ENCODE results near the gene LRRC75B. TPM values are rescaled to one million over a fixed set of nuclear protein-coding genes. Genes with fewer than 3 reads are reported as not detected.
"Not testable (repeated sequence)": the region's sequence is repeated elsewhere in the genome, so short reads cannot be mapped to it uniquely, and the experiment has no call there.

The LRRC75B gene
- total and polyA plus RNA-seq, 2 donors from 2014 or later = 23.4 to 47.6 TPM

- H3K4me3 ChIP-seq (ENCODE audit: low read length in 3 of 3); H3K36me3 ChIP-seq (ENCODE audit: control insufficient read depth in 2 of 3, insufficient read depth in 3 of 3, low read length in 3 of 3); H3K9me3 ChIP-seq (ENCODE audit: control insufficient read depth in 2 of 3, insufficient read depth in 1 of 3, low read length in 3 of 3); H3K27me3 ChIP-seq (ENCODE audit: control insufficient read depth, insufficient read depth, low read length); intact Hi-C loops (cut with DNase I); H3K9ac ChIP-seq (ENCODE audit: low read length in 3 of 3); FAIRE-seq; H3K4me1 ChIP-seq (ENCODE audit: control insufficient read depth in 2 of 3, insufficient read depth in 2 of 3, low read depth in 1 of 3, low read length in 3 of 3): not testable (repeated sequence)
- DNase-seq = peak; percentile 56 to 93 (median 67)
- H3K27ac ChIP-seq (ENCODE audit: low read depth in 2 of 2, low read length in 2 of 2) = peak overlapping the region; percentile 67 to 75
Observed at GRCh38 chr22:24631430-24632122, 38.7 kb upstream of the LRRC75B start.

- H3K27ac ChIP-seq (ENCODE audit: low read depth in 2 of 2, low read length in 2 of 2) = peak overlapping the region; percentile 47 to 67
- H3K9me3 ChIP-seq (ENCODE audit: control insufficient read depth in 2 of 3, insufficient read depth in 1 of 3, low read length in 3 of 3); H3K4me1 ChIP-seq (ENCODE audit: control insufficient read depth in 2 of 3, insufficient read depth in 2 of 3, low read depth in 1 of 3, low read length in 3 of 3); intact Hi-C loops (cut with DNase I); H3K36me3 ChIP-seq (ENCODE audit: control insufficient read depth in 2 of 3, insufficient read depth in 3 of 3, low read length in 3 of 3); H3K9ac ChIP-seq (ENCODE audit: low read length in 3 of 3); H3K4me3 ChIP-seq (ENCODE audit: low read length in 3 of 3); FAIRE-seq; H3K27me3 ChIP-seq (ENCODE audit: control insufficient read depth, insufficient read depth, low read length): not testable (repeated sequence)
- DNase-seq = peak in 2 of 5 donors; percentile 55 to 71
Observed at GRCh38 chr22:24630812-24631427, 38.0 kb upstream of the LRRC75B start.

- H3K9ac ChIP-seq (ENCODE audit: low read length in 3 of 3); intact Hi-C loops (cut with DNase I); H3K4me3 ChIP-seq (ENCODE audit: low read length in 3 of 3); H3K36me3 ChIP-seq (ENCODE audit: control insufficient read depth in 2 of 3, insufficient read depth in 3 of 3, low read length in 3 of 3); FAIRE-seq; H3K4me1 ChIP-seq (ENCODE audit: control insufficient read depth in 2 of 3, insufficient read depth in 2 of 3, low read depth in 1 of 3, low read length in 3 of 3); H3K9me3 ChIP-seq (ENCODE audit: control insufficient read depth in 2 of 3, insufficient read depth in 1 of 3, low read length in 3 of 3); H3K27ac ChIP-seq (ENCODE audit: low read depth in 2 of 2, low read length in 2 of 2); H3K27me3 ChIP-seq (ENCODE audit: control insufficient read depth, insufficient read depth, low read length): not testable (repeated sequence)
- DNase-seq = peak in 1 of 5 donors; percentile 81
Observed at GRCh38 chr22:24629069-24629468, 36.2 kb upstream of the LRRC75B start.

GRCh38 chr22:24627911-24628310 is 35.0 kb upstream of the LRRC75B start:
- H3K9ac ChIP-seq (ENCODE audit: low read length in 3 of 3); intact Hi-C loops (cut with DNase I); H3K27me3 ChIP-seq (ENCODE audit: control insufficient read depth, insufficient read depth, low read length); H3K36me3 ChIP-seq (ENCODE audit: control insufficient read depth in 2 of 3, insufficient read depth in 3 of 3, low read length in 3 of 3); H3K9me3 ChIP-seq (ENCODE audit: control insufficient read depth in 2 of 3, insufficient read depth in 1 of 3, low read length in 3 of 3); DNase-seq; FAIRE-seq; H3K27ac ChIP-seq (ENCODE audit: low read depth in 2 of 2, low read length in 2 of 2); H3K4me3 ChIP-seq (ENCODE audit: low read length in 3 of 3); H3K4me1 ChIP-seq (ENCODE audit: control insufficient read depth in 2 of 3, insufficient read depth in 2 of 3, low read depth in 1 of 3, low read length in 3 of 3): not testable (repeated sequence)

- H3K4me3 ChIP-seq (ENCODE audit: low read length in 3 of 3); H3K9me3 ChIP-seq (ENCODE audit: control insufficient read depth in 2 of 3, insufficient read depth in 1 of 3, low read length in 3 of 3); intact Hi-C loops (cut with DNase I); H3K36me3 ChIP-seq (ENCODE audit: control insufficient read depth in 2 of 3, insufficient read depth in 3 of 3, low read length in 3 of 3); H3K4me1 ChIP-seq (ENCODE audit: control insufficient read depth in 2 of 3, insufficient read depth in 2 of 3, low read depth in 1 of 3, low read length in 3 of 3); FAIRE-seq; H3K9ac ChIP-seq (ENCODE audit: low read length in 3 of 3); H3K27me3 ChIP-seq (ENCODE audit: control insufficient read depth, insufficient read depth, low read length); DNase-seq; H3K27ac ChIP-seq (ENCODE audit: low read depth in 2 of 2, low read length in 2 of 2): not testable (repeated sequence)
Observed at GRCh38 chr22:24622596-24622995, 29.7 kb upstream of the LRRC75B start.

- DNase-seq; H3K27ac ChIP-seq (ENCODE audit: low read depth in 2 of 2, low read length in 2 of 2); H3K9ac ChIP-seq (ENCODE audit: low read length in 3 of 3); H3K4me1 ChIP-seq (ENCODE audit: control insufficient read depth in 2 of 3, insufficient read depth in 2 of 3, low read depth in 1 of 3, low read length in 3 of 3); H3K9me3 ChIP-seq (ENCODE audit: control insufficient read depth in 2 of 3, insufficient read depth in 1 of 3, low read length in 3 of 3); H3K4me3 ChIP-seq (ENCODE audit: low read length in 3 of 3); intact Hi-C loops (cut with DNase I); FAIRE-seq; H3K27me3 ChIP-seq (ENCODE audit: control insufficient read depth, insufficient read depth, low read length); H3K36me3 ChIP-seq (ENCODE audit: control insufficient read depth in 2 of 3, insufficient read depth in 3 of 3, low read length in 3 of 3): not testable (repeated sequence)
Observed at GRCh38 chr22:24621244-24621643, 28.4 kb upstream of the LRRC75B start.

- H3K4me3 ChIP-seq (ENCODE audit: low read length in 3 of 3); H3K27me3 ChIP-seq (ENCODE audit: control insufficient read depth, insufficient read depth, low read length); intact Hi-C loops (cut with DNase I); H3K9ac ChIP-seq (ENCODE audit: low read length in 3 of 3); H3K27ac ChIP-seq (ENCODE audit: low read depth in 2 of 2, low read length in 2 of 2); FAIRE-seq; H3K4me1 ChIP-seq (ENCODE audit: control insufficient read depth in 2 of 3, insufficient read depth in 2 of 3, low read depth in 1 of 3, low read length in 3 of 3); H3K9me3 ChIP-seq (ENCODE audit: control insufficient read depth in 2 of 3, insufficient read depth in 1 of 3, low read length in 3 of 3); H3K36me3 ChIP-seq (ENCODE audit: control insufficient read depth in 2 of 3, insufficient read depth in 3 of 3, low read length in 3 of 3): not testable (repeated sequence)
- peak in 3 of 5 donors; percentile 32 to 68 (median 53) for DNase-seq
Observed at GRCh38 chr22:24614794-24615193, 21.9 kb upstream of the LRRC75B start.

- H3K27ac ChIP-seq (ENCODE audit: low read depth in 2 of 2, low read length in 2 of 2); intact Hi-C loops (cut with DNase I); FAIRE-seq; H3K36me3 ChIP-seq (ENCODE audit: control insufficient read depth in 2 of 3, insufficient read depth in 3 of 3, low read length in 3 of 3); H3K9ac ChIP-seq (ENCODE audit: low read length in 3 of 3); H3K4me3 ChIP-seq (ENCODE audit: low read length in 3 of 3); H3K27me3 ChIP-seq (ENCODE audit: control insufficient read depth, insufficient read depth, low read length); H3K9me3 ChIP-seq (ENCODE audit: control insufficient read depth in 2 of 3, insufficient read depth in 1 of 3, low read length in 3 of 3); H3K4me1 ChIP-seq (ENCODE audit: control insufficient read depth in 2 of 3, insufficient read depth in 2 of 3, low read depth in 1 of 3, low read length in 3 of 3): not testable (repeated sequence)
- DNase-seq = peak in 1 of 5 donors; percentile 19
Observed at GRCh38 chr22:24609888-24610287, 17.0 kb upstream of the LRRC75B start.
